K562 (cell line): ENCODE results near the gene TMPRSS11B. TPM values are rescaled to one million over a fixed set of nuclear protein-coding genes. Genes with fewer than 3 reads are reported as not detected.

ENCODE experiments used
- ATAC-seq: fragments of 200-7000 bp; cut with Tn5 transposase; 3 replicates; pipeline ENCODE4 v1.9.1; 2020; ENCODE audit warnings: moderate library complexity
- BruUV-seq: library from RNA; stranded (reverse); fragments of 400-500 nt; replicated peaks from 2 replicates; lab custom pipeline; 2021; lab: Mats Ljungman, UMichigan
- CTCF ChIA-PET: fragments of 300-600 bp; formaldehyde crosslinking; extraction: SDS; loops from one replicate; lab custom pipeline; 2021; ENCODE audit warnings: low intra/inter-chr PET ratio; lab: Yijun Ruan, JAX
- POLR2A ChIA-PET: fragments of 300-600, 350-650 bp; sonication (Branson Sonifier 250); formaldehyde crosslinking; extraction: SDS; loops from one replicate; lab custom pipeline; 2021; ENCODE audit warnings: antibody characterized with exemption, inconsistent platforms; lab: Yijun Ruan, JAX
- DNase-seq, 4 experiments: peaks; one replicate each; pipeline versions ENCODE4 v3.0.0 to v3.0.0-alpha.2; 2011 to 2018; ENCODE audit warnings: low spot score in 3 of 4, mixed read lengths in 3 of 4; ENCODE audit errors: extremely low read depth in 1 of 4
- FAIRE-seq: peaks from 2 replicates; lab custom pipeline; 2011; peaks lifted over from hg19 to GRCh38; lab: Jason Lieb, UNC
- H2AFZ ChIP-seq: 2 replicates; pipeline ENCODE4 v1.6.0; 2011; ENCODE audit warnings: low read depth, low read length, control low read depth, inconsistent platforms
- H3K27ac ChIP-seq: fragments of 200-600 bp; 3 replicates; pipeline ENCODE4 v1.8.0; 2011; ENCODE audit warnings: low read depth, mild to moderate bottlenecking, control low read depth, inconsistent platforms, low read length, moderate library complexity, mixed read lengths; ENCODE audit errors: extremely low read depth
- H3K27me3 ChIP-seq, 2 experiments: fragments of 300-600 bp in 1 of 2; 2 replicates in 1 of 2; 3 replicates in 1 of 2; pipeline versions ENCODE4 v1.6.0 to v1.8.0; 2011; ENCODE audit warnings: inconsistent platforms in 2 of 2, low read length in 2 of 2, mild to moderate bottlenecking in 1 of 2, mixed read lengths in 1 of 2, moderate library complexity in 1 of 2; ENCODE audit not compliant: control insufficient read depth in 2 of 2, insufficient read depth in 2 of 2
- H3K36me3 ChIP-seq: fragments of 300-600 bp; 3 replicates; pipeline ENCODE4 v1.8.0; 2011; ENCODE audit warnings: mild to moderate bottlenecking, low read length, inconsistent platforms; ENCODE audit not compliant: control insufficient read depth, insufficient read depth
- H3K4me1 ChIP-seq, 2 experiments: fragments of 200-600 bp in 1 of 2; replicated peaks in 1 of 2; 2 replicates in 1 of 2; 3 replicates in 1 of 2; pipeline versions ENCODE4 v1.5.1 to v1.8.0; 2011; ENCODE audit warnings: inconsistent platforms in 2 of 2, low read length in 2 of 2, mild to moderate bottlenecking in 1 of 2, mixed read lengths in 1 of 2, moderate library complexity in 1 of 2; ENCODE audit not compliant: control insufficient read depth in 2 of 2, insufficient read depth in 2 of 2
- H3K4me2 ChIP-seq: 2 replicates; pipeline ENCODE4 v1.6.1; 2011; ENCODE audit warnings: low read length, control low read depth, inconsistent platforms, mixed read lengths; ENCODE audit not compliant: insufficient read depth
- H3K4me3 ChIP-seq: fragments of 200-600 bp; sonication (generic), shearing (Covaris generic); 2 replicates; pipeline ENCODE4 v1.5.1; 2016; ENCODE audit warnings: control low read depth, inconsistent platforms
- H3K79me2 ChIP-seq: fragments of 200-600 bp; 3 replicates; pipeline ENCODE4 v1.8.0; 2011; ENCODE audit warnings: low read length, inconsistent platforms; ENCODE audit not compliant: control insufficient read depth, insufficient read depth
- H3K9ac ChIP-seq, 2 experiments: 2 replicates each; pipeline versions ENCODE4 v1.6.0 to v1.6.1; 2011; ENCODE audit warnings: low read depth in 2 of 2, low read length in 2 of 2, control low read depth in 1 of 2, inconsistent platforms in 1 of 2, mild to moderate bottlenecking in 1 of 2, mixed read lengths in 1 of 2; ENCODE audit not compliant: insufficient read depth in 1 of 2
- H3K9me1 ChIP-seq: one replicate; pipeline ENCODE4 v1.6.0; 2011; ENCODE audit warnings: inconsistent platforms, mild to moderate bottlenecking, low read length, moderate library complexity; ENCODE audit not compliant: control insufficient read depth, insufficient read depth
- H3K9me3 ChIP-seq: replicated peaks from 2 replicates; pipeline ENCODE4 v1.5.1; 2011; ENCODE audit warnings: low read depth, low read length, inconsistent platforms; ENCODE audit not compliant: control insufficient read depth, insufficient read depth
- H4K20me1 ChIP-seq: replicated peaks from 2 replicates; pipeline ENCODE4 v1.6.1; 2011; ENCODE audit warnings: low read length, inconsistent platforms, mixed read lengths; ENCODE audit not compliant: control insufficient read depth, insufficient read depth
- GABPA ChIP-seq: fragments of 200-800 bp; sonication (Bioruptor generic); conservative IDR thresholded peaks from 2 replicates; pipeline ENCODE4 v1.6.1; 2016; ENCODE audit warnings: low read depth, missing genetic modification characterization, missing compliant biosample characterization
- MECOM ChIP-seq: fragments of 250-450 bp; sonication (Bioruptor Pico); IDR thresholded peaks from 2 replicates; pipeline ENCODE4 v1.8.0; 2022; ENCODE audit warnings: inconsistent platforms
- NR2C2 ChIP-seq, 2 experiments: fragments of 200-800 bp in 1 of 2; sonication (Bioruptor generic) in 1 of 2; sonication (generic) in 1 of 2; formaldehyde crosslinking in 1 of 2; IDR thresholded peaks; 2 replicates each; pipeline versions ENCODE4 v1.6.1 to v1.8.0; 2016 to 2022; ENCODE audit warnings: mild to moderate bottlenecking in 1 of 2, missing compliant biosample characterization in 1 of 2, missing genetic modification characterization in 1 of 2, missing genetic modification reagents in 1 of 2
- PHB2 ChIP-seq: fragments of 450-650 bp; IDR thresholded peaks from 2 replicates; pipeline ENCODE4 v1.6.1; 2017; ENCODE audit warnings: low read depth
- SRSF3 ChIP-seq: fragments of 200-400 bp; formaldehyde crosslinking; IDR thresholded peaks from 2 replicates; pipeline ENCODE4 v1.6.1; 2016; ENCODE audit warnings: mild to moderate bottlenecking, low read length, moderate library complexity; ENCODE audit not compliant: insufficient read depth
- USF1 ChIP-seq: sonication (generic); formaldehyde crosslinking; IDR thresholded peaks from 2 replicates; pipeline ENCODE4 v1.9.0; 2022; ENCODE audit warnings: mild to moderate bottlenecking, missing genetic modification reagents
- ZFP1 ChIP-seq: fragments of 450-650 bp; formaldehyde crosslinking; IDR thresholded peaks from 2 replicates; pipeline ENCODE4 v1.4.0; 2020; ENCODE audit warnings: mild to moderate bottlenecking, mixed read lengths
- ZNF512 ChIP-seq: IDR thresholded peaks from 2 replicates; pipeline ENCODE4 v1.6.1; 2016; ENCODE audit warnings: missing genetic modification characterization, missing compliant biosample characterization
- ZNF76 ChIP-seq: fragments of 250-450 bp; sonication (Bioruptor Pico); IDR thresholded peaks from 2 replicates; pipeline ENCODE4 v1.4.0; 2020; ENCODE audit warnings: mild to moderate bottlenecking, moderate library complexity, borderline replicate concordance
- WGBS: fragments of 100-300 bp; shearing (Covaris generic); methylation state at CpG from one replicate; pipeline ENCODE4 v1.1.6; 2016; ENCODE audit warnings: low coverage, mixed read lengths; ENCODE audit not compliant: insufficient coverage; ENCODE audit errors: missing lambda C conversion rate; 5-methylcytosine and 5-hydroxymethylcytosine counted together
- in situ Hi-C: fragments of 300-500 bp; cut with MboI; formaldehyde crosslinking; loops from 4 replicates; pipeline ENCODE4 v1.15.0; 2018; ENCODE audit warnings: inconsistent platforms, mixed read lengths
- intact Hi-C: fragments of 100-400 bp; cut with micrococcal nuclease; formaldehyde crosslinking; loops from 2 replicates; pipeline ENCODE4 v1.14.2; 2022
- polyA plus RNA-seq, 8 experiments: library from polyadenylated mRNA; depleted of rRNA in 4 of 8; stranded (reverse) in 5 of 8; unstranded in 3 of 8; fragments of >200 nt; fragmentation: Nextera tagmentation in 2 of 8; fragmentation: Illumina TruSeq in 1 of 8; extraction: Ambion mirVana in 2 of 8; extraction: Trizol in 1 of 8; gene quantifications; 2 replicates each; pipeline versions ENCODE4 v1.2.1 to v1.2.3, GENCODE V29; 2011 to 2014; ENCODE audit warnings: inconsistent platforms in 1 of 8, missing spikeins in 1 of 8
- total RNA-seq, 7 experiments: library from RNA; depleted of rRNA in 6 of 7; stranded (reverse); fragments of >200 nt in 6 of 7; fragmentation: Illumina TruSeq in 2 of 7; extraction: Trizol in 2 of 7; gene quantifications; 2 replicates each; pipeline versions ENCODE4 v1.2.1 to v1.2.3, GENCODE V29; 2011 to 2021; ENCODE audit warnings: low replicate concordance in 1 of 7

The TMPRSS11B gene
- total and polyA plus RNA-seq, 9 of the 15 experiments (the other 6 are each of a cell fraction or from before 2014, with no cell fraction given) = 0.03 to 0.07 TPM; not detected in 7

DNA sequence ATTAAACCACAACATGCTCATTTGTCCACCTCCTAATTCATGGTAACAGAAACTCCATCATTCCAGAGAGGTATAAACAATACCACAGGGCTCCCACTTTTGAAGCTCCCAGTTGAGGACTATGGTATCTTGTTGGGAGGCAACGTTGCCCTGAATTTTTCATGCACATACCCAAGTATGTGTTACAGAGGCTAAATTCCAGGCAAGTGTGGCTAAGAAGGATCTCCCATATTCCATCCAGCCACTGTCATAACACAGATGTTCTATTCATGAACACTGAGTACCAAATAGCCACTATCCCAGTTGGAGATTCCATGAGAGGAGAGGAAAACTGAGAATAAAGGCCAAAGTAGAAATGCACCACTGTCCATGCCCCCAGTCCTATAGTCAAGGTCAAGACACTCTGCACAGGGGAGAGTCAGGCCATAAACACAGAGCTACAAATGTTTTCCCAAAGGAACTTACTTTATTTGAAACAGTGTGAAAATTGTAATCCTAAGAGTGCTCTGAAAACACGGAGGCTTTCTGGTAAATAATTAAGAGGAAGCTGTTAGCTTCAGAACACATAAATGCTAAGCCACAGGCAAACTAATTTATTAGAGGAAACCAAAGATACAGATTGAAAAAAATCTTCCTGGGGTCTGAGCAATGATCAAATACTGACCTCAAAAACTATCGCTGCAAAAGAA lies 42.4 kb upstream of the TMPRSS11B start:
- Histone ChIP-seq H2AFZ (no peak overlapping the region; the same call in 1 of the 2 replicates), H3K79me2 (no peaks in the 10 kb centered on the region), H3K9me3 (no peaks in the 10 kb centered on the region), H3K4me3 (no peak overlapping the region), H3K4me2 (no peak overlapping the region), H3K27me3 (no peaks in the 10 kb centered on the region), H4K20me1 (no peaks in the 10 kb centered on the region), H3K4me1 (peaks cover 0 to 3% of the 10 kb centered on the region in 2 experiments; a peak in 1 of 5 replicates), H3K27ac (no peak overlapping the region), H3K9me1 (no peaks in the 10 kb centered on the region), H3K36me3 (no peaks in the 10 kb centered on the region), H3K9ac (no peak overlapping the region)
- DNase-seq (no peak), ATAC-seq (no peak), FAIRE-seq (no peak)
- CTCF ChIA-PET = no interaction called here
- TF ChIP-seq GABPA = no peak
- TF ChIP-seq SRSF3 = no peak
- TF ChIP-seq PHB2 = no peak
- TF ChIP-seq ZFP1 = no peak
- TF ChIP-seq USF1 (CRISPR knock-in tag) = no peak
- no peak for TF ChIP-seq ZNF76 (CRISPR knock-in tag)
- TF ChIP-seq NR2C2 (CRISPR knock-in tag; IDR thresholded peaks at IDR 0.05) = no peak
- TF ChIP-seq NR2C2 (tag; IDR thresholded peaks at IDR 0.05) = no peak
- no peak for TF ChIP-seq MECOM (CRISPR knock-in tag)
- no peak for TF ChIP-seq ZNF512 (tag)
- in situ Hi-C loops (no loop called here), intact Hi-C loops (no loop called here)
- POLR2A ChIA-PET = no interaction called here
- WGBS = 6% methylated on average over 3 of the region's 3 CpGs
- no TSS peak for BruUV-seq
